SIG-M5 treated with dmso at 0.1 percent for 504 hours (cell line): ENCODE measurements around the gene ZNF837.

Experiments used
- DNase-seq: peaks from one replicate; lab custom pipeline; 2025; ENCODE audit not compliant: unreplicated experiment; lab: John Stamatoyannopoulos, UW

The ZNF837 gene

GRCh38 chr19:58372311-58373133 lies 8.3 kb downstream of the ZNF837 start:
- DNase-seq = peak; percentile 9

DNA sequence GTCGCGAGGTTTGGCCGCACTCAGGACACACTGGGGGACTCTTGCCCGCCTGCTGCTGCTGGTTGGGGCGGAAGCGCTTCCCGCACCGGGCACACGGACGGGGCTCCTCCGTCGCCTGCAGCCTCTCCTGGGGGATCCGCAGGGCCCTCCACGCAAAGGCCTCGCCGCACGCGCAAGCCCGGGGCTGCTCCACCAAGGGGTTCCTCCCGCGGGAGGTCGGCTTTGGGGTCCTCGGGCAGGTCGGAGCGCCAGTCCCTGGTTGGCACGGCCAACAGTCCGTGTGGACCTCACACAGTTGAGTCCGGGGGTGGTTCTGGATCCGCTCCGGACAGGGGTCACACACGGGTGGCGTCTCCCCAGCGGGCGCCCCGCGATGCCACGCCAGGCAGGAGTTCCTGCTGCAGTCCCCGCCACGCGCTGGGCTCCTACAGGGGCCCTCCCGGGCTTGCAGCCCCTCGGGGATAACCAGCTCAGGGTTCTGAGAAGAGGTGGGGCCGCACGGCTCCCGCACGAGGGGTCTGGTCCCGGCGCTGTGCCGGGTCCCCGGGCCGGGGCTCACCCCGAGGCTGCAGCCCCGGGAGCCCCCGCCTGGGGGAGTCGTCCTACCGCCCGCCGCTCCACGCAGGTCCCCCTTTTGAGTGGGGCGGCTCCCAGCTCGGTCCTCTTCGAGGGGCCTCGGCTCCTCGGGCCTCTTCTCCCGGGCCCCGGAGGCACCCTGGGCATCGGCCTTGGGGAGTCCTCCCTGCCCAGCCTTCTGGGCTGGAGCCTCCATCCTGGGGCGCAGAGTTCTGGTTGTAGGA lies 12.1 kb downstream of the ZNF837 start:
- no peak for DNase-seq

- no peak for DNase-seq
Observed at GRCh38 chr19:58367698-58368454, 13.0 kb downstream of the ZNF837 start.

DNA sequence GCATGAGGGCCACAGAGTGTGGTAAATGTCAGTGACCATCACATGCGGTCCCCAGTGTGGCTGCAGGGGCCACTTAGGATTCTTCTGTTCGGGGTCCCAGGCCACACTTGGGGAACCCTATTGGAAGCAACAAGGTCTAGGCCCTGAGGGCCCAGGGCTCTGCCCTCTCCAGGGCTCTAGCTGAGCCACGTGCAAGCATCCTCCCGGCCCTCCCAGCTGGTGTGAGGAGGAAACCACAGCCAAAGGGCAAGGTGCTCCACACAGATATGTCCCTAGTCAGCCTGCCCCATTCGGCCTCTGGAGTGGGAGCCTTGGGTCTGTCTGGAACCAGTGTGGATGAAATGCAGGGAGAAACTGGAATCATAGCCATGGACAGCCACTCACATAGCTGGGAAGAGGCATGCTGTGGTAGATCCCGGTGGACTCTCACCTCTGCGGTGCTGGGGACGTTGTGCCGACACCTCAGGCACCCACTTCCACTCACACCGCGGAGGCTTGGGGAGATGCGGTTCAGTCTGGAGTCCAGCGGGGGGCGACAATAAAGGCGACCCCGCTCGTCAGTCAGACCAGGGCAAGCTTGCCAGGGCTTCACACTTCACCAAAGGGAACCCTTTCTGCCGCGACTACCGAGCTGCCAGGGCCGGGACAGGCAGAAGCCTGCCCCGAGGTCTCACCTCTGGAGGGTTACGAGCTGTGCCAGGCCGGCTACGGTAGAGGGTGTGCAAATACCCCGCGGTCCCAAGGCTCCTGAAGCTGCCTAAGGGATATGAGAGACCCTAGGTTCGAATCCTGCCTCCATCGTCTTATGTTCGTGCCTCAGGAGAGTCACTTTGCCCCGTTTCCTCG lies 14.0 kb downstream of the ZNF837 start:
- no peak for DNase-seq

- DNase-seq = peak; percentile 81
Observed at GRCh38 chr19:58364146-58364545, 16.7 kb downstream of the ZNF837 start.

GRCh38 chr19:58362272-58362994 lies 18.4 kb downstream of the ZNF837 start, which contains the start of gene ZNF497:
TSS of gene ZNF497 (minus strand) at chr19:58362751. CDS start at chr19:58357635, 5,116 bp downstream.
- DNase-seq = peak; percentile 88

DNA sequence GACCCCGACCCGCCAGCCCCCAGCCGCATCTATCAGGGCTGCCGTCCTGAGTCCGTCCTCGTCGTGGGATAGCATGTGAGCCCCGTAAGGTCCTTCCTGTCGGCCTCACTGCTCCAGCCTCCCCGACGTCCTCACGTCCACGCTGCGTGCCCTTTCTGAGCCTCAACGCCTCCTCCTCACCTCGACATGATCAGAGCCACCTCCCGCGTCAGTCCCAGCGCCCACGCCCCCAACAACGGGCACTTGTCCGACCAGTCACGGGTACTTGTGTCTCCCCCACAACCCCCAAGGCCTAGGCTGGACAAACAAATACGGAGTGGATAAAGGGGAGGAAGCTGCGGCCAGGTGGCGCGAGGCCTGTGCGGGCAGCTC lies 18.9 kb downstream of the ZNF837 start:
- DNase-seq = no peak

DNA sequence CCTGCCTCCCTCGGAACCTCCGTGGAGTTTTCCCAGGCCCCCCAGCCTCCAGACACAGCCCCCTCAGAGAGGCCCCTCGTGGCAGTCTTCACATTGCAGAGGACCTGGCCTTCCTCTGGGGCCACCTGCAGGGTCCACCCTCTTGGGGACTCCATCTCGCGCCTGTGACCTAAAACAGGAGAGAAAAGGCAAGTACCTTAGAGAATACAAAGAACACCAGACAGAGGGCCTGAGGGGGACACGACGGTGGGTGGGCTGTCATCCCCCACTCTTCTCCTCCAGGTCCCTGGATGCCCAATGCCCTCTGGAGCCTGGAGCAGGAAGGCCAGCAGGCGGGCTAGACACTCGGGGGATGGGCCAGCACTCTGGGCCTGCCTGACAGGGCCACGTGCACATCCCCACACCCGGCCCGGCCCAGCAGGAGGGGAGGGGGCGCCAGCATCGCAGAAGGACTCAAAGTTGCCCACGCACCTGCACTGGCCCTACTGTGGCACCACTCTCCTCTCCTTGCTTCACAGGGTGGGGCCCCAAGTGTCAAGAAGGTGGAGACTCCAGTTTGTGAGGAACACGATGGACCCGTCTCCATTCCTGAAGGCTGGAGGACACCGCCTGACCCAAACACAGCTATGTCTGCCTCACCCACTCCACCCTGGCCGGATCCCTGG lies 23.2 kb downstream of the ZNF837 start:
- no peak for DNase-seq

DNA sequence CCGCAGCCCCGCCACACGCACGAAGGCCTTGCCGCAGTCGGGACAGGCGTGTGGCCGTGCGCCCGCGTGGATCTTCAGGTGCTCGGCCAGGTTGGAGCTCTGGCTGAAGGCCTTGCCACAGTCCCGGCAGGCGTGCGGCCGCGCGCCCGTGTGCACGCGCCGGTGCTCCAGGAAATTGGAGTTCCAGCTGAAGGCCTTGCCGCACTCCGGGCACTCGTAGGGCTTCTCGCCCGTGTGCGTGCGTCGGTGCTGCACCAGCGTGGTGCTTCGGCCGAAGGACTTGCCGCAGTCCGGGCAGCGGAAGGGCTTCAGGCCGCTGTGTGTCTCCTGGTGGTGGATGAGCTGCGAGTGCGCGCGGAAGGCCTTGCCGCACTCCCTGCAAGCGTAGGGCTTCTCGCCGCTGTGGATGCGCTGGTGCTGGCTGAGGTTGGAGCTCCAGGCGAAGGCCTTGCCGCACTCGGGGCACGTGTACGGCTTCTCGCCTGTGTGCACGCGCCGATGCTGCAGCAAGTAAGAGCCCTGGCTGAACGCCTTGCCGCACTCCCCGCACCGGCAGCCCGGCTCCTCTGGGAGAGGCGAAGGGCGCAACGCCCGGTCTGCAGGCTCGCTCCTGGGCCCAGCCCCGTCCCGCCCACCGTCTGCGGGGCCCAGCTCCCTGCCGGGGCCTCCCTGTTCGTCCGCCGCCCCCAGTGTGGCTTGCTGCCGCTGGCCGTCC lies 23.9 kb downstream of the ZNF837 start:
- no peak for DNase-seq

- DNase-seq = no peak
Observed at GRCh38 chr19:58355908-58356765, 24.7 kb downstream of the ZNF837 start.

- DNase-seq = no peak
Observed at GRCh38 chr19:58355215-58355796, 25.5 kb downstream of the ZNF837 start.

- no peak for DNase-seq
Observed at GRCh38 chr19:58354478-58355030, 26.3 kb downstream of the ZNF837 start.

GRCh38 chr19:58353717-58354477 lies 26.9 kb downstream of the ZNF837 start:
- no peak for DNase-seq

GRCh38 chr19:58352760-58353671 lies 27.8 kb downstream of the ZNF837 start, which contains the start of gene A1BG:
TSS of gene A1BG (minus strand) at chr19:58353492. CDS start at chr19:58353437, 55 bp downstream.
- DNase-seq = no peak
